Measurements from ENCODE around the gene TRIM31.
"Not testable (repeated sequence)": the region's sequence is repeated elsewhere in the genome, so short reads cannot be mapped to it uniquely, and the experiment has no call there.

Gene TRIM31

DNA sequence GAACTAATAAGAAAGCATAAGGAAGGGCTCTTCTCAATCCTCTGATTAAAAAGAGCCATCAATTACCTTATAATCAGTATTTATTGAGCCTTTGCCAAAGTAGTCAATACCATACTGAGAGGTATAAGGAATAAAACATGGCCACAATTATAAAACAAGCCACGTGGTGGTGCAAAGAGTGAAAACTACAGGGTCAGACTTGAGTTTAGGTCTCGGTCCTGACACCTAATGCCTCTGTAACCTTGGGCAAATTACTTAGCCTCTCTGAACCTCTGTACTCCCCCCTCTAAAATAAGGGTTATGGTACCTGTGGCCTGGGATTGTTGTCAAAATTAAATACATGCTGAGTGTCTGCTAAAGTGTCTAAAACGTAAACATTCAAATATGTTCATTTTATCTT lies 36.3 kb upstream of the TRIM31 start:
- no peak for DNase-seq

DNA sequence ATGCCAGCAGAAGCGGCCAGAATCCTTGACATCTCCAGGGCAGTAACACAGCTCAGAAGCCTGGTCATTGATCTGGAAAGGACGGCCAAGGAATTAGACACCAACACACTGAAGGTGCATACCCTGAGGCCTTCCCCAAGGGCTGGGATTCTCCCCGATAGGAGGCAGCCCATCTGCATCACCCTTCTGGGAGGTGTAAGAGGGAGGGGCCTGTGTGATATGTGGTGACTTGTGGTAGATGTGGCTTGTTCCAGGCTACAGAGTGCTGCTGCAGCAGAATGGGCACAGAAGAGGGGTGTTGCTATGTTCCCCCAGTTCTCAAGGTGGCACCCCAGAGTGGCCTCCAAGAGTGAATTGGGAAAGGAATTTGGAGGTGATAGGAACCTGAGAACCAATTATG lies 34.2 kb upstream of the TRIM31 start:
- no peak for DNase-seq

DNA sequence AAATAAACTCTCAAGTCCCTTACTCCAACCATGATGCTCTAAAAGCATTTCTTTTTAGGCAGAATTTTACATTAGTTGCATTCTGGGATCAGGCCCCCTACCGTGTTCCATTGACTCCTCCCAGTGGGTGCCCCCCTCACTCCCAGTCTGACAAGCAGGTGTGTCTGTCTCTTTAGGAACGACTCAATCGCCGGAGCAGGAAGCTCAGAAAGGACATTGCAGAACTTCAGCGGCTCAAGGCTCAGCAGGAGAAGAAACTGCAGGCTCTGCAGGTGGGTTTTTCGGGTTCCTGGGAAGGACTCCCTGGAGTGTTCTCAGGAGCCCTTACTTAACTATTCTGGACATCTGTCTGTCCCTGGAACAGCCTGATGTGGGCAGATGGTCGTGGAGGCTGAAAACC lies 32.9 kb upstream of the TRIM31 start:
- no peak for DNase-seq

DNA sequence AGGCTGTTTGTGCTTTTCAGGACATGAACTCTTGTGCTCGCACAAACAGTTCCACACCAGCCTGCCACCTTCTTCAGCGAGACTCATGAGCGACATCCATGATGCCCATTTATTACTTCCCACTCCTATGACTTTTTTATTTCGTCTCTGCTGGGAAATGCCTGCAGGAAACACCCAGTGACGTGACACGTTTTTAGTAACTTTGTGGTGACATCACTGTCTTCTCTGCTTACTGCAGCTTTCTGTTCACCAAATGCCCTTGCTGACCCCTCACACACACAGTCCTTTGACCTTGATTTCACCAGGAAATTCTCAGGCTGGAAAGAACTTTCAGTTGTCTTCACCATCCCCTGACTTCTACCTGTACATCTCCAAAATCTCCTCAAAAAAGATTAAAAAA lies 31.9 kb upstream of the TRIM31 start:
- DNase-seq, result no peak

DNA sequence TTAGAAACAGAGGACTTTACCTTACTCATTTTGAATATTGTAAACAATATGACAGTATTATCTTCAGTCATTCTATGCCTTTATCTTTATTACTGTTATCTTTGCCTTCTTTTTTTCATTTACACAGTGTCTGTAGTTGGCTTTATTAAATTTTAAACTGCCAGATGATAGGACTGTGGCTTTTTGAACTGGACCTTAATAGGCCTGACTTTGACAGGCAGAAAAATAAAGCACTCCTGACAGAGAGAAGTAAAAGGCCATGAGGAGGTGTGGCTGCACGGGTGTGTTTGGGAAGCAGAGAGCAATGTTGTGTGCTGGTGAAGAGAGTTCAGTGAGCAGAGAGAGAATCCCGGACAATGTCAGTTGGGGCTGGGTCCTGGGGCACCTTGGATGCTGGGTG lies 30.9 kb upstream of the TRIM31 start:
- DNase-seq, result no peak

DNA sequence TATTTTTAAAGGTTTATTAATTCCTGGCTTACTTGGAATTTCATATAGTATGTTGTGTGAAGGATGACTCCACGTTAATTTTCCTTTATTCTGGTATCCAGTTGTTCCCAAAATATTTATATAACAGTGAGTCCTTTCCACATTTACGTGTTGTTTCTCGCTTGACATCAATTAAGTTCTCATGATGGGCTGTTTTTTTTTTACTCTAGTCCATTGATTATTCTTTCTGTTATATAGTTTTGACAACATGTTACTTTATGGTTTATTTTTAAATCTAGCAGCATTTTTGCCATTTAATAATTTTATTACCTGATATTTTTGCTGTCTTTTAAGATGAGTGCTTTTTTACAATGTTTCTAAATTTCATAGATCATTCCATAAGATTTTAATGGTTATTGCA lies 29.8 kb upstream of the TRIM31 start:
- no peak for DNase-seq

DNA sequence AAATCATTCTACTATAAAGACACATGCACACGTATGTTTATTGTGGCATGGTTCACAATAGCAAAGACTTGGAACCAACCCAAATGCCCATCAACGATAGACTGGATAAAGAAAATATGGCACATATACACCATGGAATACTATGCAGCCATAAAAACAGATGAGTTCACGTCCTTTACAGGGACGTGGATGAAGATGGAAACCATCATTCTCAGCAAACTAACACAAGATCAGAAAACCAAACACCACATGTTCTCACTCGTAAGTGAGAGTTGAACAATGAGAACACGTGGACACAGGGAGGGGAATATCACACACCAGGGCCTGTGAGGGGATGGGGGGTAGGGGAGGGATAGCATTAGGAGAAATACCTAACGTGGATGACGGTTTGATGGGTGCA lies 27.4 kb upstream of the TRIM31 start:
- not testable (repeated sequence) for DNase-seq

DNA sequence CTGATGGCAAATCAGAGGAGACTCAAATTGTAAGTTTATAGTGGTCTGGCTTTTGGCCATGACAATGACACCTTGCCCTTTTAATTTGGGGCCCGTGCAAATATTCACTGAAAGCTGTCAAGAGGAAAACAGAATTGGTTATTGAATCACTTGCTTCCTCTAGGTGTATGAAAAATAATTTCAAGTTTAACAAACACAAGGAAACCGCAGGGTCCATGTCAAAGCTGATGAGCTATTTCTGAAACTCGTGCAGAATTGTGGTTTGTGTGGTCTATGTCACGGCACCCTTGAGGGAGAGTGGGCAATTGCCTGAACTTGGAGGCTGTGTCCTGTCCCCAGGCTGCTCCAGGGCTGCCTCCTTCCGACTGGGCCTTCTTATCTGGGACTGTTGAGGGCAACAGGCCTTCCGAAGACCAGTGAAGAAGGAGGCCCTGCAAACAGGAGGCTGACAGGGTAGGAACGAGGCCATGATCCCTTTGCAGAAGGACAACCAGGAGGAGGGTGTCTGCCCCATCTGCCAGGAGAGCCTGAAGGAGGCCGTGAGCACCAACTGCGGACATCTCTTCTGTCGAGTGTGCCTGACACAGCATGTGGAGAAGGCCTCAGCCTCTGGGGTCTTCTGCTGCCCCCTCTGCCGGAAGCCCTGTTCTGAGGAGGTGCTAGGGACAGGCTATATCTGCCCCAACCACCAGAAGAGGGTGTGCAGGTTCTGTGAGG lies 23.8 kb upstream of the TRIM31 start:
- no peak for DNase-seq

DNA sequence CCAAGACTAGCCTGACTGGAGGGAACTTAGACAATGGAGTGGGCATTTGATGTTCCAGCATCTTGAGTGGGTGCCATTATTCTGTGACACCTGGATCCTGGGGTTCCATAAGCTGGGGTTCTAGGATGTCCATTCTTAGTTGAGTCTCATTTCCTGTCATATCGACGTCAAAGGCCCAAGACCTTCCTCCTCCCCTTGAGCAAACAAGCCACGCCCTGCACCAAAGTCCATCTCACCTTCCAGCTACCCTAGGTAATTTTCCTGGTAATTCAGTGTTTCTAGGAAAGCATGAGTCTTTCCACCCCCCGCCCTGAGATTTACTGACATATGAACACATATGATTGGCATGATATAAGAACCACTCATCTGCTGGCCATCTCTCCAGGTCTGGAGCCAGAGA lies 22.9 kb upstream of the TRIM31 start, which contains the start of gene TRIM40:
Gene TRIM40, plus strand, starts transcription at position 384 of the 400 bp plus-strand sequence. CDS start 897 bp downstream, outside the sequence.
- DNase-seq, result no peak

DNA sequence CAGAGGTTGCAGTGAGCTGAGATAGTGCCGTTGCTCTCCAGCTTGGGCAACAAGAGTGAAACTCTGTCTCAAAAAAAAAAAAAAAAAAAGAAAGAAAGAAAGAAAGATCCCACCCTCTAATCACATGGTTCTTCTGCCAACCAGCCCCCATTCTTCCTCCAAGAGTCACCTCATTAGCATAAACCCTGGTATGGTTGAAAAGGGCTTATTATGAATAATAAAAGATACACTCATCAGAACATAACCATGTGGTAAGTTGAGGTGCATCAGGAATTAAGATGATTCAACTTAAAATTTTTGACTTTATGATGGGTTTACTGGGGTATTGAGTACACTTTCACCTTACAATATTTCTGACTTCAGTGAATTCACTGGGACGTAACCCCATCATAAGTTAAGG lies 22.3 kb upstream of the TRIM31 start:
- DNase-seq, result no peak

DNA sequence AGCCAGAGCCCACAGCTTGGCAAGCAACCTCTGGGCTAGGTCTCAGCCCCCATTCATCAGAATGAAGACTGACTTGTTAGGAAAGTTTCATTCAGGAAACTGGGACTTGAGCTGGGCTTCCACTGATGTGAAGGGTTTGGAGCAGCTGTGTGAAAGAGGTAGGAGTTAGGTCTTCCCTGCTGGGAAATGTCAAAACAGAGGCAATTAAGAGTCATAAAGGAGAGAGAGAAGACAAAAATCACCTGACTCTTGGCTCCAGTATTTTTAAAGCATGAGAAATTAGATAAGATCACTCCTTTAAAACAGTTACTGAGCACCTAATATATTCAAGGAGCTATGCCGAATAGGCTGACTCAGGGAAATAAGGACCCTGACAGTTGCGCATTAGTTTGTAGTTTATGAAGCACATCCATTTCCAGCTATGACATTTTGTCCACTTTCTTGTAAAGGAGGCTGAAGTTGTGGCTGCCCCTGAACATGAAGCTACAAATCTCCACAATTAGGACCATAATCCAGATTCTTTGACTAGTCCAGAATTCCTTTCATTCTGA lies 19.1 kb upstream of the TRIM31 start:
- DNase-seq, result no peak

DNA sequence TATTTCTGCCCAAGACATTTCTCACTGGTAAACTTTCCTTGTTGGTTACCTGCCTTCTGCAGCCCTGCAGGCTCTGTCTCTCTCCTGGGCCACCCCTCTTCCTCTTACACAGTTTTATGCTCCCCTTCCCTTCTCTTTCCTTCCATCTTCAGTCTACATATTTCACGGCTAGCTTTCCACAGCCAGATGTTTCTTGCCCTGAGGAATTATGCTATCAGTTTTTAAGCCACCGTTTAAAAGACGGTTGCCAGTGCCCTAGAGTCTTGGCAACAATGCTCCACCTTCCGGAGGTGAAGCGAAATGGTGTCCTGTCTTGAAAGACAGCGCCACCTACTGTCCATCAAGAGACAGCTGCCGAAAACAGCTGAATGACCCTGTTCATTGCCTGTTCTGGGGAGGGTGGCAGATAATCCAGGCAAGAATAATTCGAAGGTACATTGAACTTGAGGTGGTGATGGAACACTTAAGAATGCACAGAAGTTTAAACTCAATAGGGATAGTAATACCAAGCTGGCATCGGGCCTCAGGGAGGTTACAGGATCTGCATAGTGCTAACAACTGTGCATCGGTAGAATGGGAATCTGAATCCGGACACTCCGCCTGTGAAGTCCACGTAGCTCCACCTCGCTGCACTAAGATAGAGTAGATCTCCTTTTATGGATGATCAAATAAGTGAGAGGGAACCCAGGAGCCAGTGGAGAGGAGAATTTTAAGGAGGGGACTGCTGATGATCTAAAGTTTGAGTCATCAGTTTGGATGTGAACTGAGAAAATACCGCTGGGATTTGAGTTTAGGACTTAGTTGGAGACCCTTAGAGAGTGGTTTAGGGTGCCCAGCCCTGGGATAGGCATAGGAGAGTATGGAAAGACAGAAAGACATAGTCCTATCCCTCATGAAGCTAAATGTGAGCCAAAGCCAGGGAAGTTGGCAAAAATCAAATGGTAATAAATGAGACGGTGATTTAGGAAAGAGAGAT lies 18.3 kb upstream of the TRIM31 start:
- peak; percentile 51 to 64 for DNase-seq

DNA sequence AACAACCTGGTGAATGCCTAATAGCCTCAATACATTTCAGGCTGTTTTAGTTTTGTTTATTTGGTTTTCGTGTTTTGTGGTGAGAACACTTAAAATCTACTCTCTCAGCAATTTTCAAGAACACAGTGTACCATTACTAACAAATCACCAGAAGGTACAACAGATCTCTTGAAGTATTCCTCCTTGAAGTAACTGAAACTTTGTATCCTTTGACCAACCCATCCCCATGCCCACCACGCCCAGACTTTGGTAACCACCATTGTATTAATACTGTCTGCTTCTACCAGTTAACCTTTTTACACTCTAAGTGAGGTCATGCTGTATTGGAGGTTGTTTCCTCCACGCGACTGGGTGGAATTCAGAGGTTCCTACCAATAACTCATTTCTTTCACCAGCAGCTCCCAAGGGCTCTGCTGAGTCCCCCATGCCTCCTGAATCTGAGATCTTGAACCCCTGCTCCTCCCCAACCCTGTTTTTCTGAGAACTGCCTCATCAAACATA lies 17.3 kb upstream of the TRIM31 start:
- DNase-seq, result no peak

DNA sequence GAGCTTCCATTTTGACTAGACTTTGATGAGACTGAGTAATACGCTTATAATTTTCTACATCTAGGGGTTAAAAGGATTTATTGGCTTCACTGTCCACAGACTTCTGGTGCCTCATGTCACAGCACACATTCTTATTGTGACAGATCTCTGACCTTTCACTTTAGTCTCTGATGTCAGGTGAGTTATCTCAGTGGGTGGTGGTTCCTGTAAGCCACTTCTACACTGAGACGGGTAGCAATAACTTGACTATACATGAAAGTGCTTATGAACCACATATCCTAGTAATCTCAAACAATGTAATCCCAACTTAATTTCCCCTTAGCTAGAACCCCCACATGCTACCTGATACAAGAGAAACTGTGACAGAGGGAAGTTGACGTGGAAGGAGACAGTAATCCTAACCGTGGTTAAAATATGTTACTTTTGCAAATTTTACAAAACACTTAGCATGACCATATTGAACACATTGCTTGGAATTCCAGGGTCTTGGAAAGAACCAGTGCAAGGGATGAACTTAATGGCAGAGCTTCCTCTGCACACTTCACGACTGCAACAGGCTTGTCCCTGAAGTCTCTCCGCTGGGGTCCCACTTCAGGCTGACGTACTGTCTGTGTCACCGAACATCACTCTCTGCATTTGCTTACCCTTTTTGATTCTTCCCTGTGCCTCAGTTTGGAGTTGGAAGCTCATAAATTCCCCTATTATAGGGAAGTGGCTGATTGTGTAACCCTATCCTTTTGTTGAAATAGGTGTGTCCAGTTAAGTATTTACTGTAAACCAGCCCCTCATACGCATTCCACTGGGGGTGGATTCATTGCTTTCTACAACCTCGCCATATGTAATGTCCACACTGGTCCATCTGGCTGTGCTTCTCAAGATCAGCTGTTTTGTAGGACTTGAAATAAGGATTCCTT lies 16.6 kb upstream of the TRIM31 start:
- DNase-seq, result no peak

DNA sequence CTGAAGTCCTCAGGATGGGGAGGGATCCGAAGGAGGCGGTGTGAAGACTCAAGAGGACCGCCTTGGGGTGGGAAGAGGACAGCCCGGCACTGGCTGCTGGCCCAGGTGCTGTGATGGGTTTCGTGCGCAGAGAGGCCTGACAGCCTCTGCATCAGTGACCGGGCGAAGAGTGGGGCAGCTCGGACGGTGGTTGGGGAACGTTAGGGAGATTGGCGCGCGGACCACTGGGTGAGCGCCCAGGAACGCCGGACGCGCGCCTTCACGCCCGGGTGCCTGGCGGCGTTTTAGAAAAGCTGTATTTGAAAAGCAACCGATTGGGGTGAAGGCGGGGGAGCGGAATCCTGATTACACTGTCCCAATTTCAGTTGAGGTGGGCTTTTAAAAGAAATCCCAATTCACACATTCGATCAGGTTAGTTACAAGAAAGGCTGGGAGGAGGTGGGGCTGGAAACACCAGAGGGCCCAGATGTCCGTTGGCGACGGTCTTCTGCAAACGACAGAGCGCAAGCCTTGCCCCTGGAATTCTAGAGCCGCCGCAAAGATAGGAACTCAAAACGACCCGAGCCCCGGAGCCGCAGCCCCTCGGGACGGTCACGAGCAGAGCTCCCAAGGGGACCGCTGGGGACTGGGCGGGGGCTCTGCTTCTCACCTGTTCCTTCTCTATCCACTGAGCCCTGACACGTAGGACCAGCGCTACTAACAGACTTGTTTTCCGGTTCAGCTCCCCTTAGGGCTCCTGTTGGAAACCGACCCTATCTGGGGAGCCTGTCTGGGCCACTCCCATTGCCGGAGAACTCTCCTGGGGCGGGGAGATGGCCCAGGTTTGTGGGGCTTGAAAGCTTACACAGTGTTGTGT lies 14.6 kb upstream of the TRIM31 start:
- DNase-seq, result no peak

DNA sequence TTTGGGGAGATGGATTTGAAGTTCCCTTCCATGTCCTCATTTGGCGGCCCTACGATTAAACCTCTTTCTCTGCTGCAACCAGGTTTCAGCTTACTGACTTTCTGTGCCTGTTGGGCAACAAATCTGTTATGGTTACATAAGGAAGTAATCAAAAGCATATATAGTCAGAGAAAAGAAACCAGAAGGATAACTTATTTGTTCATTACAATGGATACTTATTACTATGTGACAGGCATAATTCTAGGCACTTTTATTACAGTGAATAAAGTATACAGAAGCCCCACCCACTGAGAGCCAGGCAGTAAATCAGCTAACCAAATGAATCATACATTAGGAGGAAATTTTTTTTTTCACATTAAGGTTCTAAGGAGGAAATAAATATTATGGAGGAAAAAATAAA lies 9.6 kb upstream of the TRIM31 start:
- no peak for DNase-seq

DNA sequence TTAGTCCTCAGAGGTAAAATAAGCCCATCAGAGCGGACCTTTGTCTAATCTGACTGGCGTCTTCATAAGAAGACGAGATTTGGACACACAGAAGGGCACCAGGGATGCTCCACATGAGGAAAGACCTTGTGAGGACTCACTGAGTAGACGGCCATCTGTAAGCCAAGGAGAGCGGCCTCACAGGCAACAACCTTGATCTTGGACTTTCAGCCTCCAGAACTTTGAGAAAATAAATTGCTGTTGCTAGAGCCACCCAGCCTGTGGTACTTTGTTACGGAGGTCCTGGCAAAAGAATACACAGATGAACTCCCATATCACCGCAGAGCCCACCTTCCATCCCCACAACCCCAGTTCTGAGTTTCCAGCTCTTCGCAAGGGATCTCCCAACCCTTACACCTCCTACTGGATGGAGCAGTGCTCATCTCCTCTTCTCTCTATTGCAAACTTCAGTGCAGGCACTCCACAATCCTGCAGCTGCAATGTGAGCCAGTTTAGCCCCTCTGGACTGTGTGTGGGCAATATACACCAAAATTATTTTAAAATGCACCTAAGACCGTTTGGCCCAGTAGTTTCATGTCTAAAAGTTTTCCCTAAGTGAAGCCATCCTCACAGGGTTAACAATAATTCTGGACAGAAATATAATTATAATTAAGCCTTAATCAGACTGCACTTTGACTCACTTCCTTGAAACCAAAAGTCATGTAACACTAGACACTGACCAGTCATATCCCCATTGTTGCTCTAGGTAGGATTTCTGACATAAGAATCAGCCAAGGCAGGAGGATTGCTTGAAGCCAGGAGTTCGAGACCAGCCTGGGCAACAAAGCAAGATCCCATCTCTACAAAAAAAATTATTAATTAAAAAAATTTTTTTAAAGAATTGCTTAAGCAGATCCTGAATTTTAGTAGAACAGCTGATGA lies 8.8 kb upstream of the TRIM31 start:
- DNase-seq, result no peak

DNA sequence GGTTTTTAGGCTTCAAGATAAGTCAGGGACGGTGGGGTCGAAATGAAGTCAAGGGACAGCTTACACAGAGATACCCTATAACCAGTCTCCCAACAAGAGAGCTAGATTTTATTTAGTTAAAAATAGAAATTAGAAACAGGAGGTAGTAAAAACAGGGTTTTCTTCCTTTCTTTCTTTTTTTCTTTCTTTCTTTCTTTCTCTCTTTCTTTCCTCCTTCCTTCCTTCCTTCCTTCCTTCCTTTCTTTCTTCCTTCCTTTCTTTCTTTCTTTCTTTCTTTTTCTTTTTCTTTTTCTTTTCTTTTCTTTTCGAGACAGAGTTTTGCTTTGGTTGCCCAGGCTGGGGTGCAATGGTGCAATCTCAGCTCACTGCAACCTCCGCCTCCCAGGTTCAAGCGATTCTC lies 5.8 kb upstream of the TRIM31 start:
- not testable (repeated sequence) for DNase-seq

DNA sequence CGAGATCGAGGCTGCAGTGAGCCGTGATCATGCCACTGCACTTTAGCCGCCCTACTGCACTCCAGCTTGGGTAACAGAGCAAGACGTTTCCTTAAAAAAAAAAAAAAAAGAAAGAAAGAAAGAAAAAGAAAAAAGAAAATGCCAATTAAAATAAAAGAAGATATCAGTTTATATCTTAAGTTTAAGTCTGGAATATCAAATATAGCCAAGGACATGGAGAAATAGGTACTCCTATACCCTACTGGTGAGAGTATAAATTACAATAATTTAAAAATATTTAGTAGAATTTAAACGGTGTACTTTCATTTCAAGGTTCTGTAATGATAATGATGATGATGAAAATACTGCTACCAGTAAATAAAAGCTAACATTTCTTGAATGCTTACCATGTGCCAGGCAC lies 3.8 kb upstream of the TRIM31 start:
- no peak for DNase-seq

DNA sequence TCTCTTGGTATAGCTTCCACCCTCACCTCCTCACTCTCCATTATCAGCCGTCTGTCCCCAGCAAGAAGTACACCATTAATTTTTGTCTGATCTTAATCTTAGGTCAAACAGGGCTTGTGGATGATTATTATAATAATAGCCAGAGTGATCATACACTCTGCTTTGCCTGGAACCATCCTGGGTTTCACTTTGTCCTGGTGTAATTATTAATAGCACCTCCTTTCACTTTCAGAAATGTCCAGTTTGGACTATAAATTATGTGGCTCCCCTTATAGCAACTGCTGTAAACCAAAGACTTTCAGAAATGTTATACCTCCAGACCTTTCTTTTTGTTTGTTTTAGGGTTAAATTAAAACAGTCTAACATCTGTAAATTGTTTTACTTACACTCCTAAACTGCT lies 951 bp upstream of the TRIM31 start:
- DNase-seq, result no peak

Data from stimulated activated CD4-positive, alpha-beta T cell treated with anti-CD3 and anti-CD28 coated beads, Interleukin-2, amount 100 ng/mL, for 24 hours (primary cell).